ENCODE measurements around the gene LRRN4CL.

LRRN4CL gene

GRCh38 chr11:62644220-62644619 is 45.1 kb downstream of the LRRN4CL start:
- Histone ChIP-seq H3K4me1 (ENCODE audit: insufficient read depth, insufficient read length) (peaks cover 6% of the 10 kb centered on the region), H3K36me3 (ENCODE audit: insufficient read depth, insufficient read length, low read length) (peaks cover 58% of the 10 kb centered on the region), H3K4me3 (ENCODE audit: insufficient read length, low read depth) (no peak overlapping the region), H3K9me3 (ENCODE audit: insufficient read depth, low read length) (no peaks in the 10 kb centered on the region), H3K27me3 (ENCODE audit: insufficient read depth, insufficient read length) (no peaks in the 10 kb centered on the region), H3K9ac (ENCODE audit: insufficient read length, low read depth) (no peak overlapping the region)
- no peak for TF ChIP-seq SUZ12 (IDR thresholded peaks at IDR 0.05; ENCODE audit: extremely low read depth, insufficient read depth, insufficient read length)
- TF ChIP-seq ZNF274 (IDR thresholded peaks at IDR 0.05; ENCODE audit: low read depth, low read length), result no peak
- no peak for TF ChIP-seq YY1 (IDR thresholded peaks at IDR 0.05; ENCODE audit: insufficient read depth, insufficient read length)
- no peak for DNase-seq (ENCODE audit: low read depth, low spot score)
